ENCODE measurements around the gene TMEM132D. TPM values are rescaled to one million over a fixed set of nuclear protein-coding genes. Genes with fewer than 3 reads are reported as not detected.

The TMEM132D gene
- total RNA-seq, 2 experiments from 2014 or later: not detected

- no peak for DNase-seq (ENCODE audit: low spot score)
- H3K4me1 ChIP-seq (ENCODE audit: insufficient read depth, low read length, poor library complexity, severe bottlenecking): no peaks in the 10 kb centered on the region
- H3K27ac ChIP-seq (ENCODE audit: low read depth, low read length, poor library complexity, severe bottlenecking): no peak overlapping the region
- H3K4me3 ChIP-seq (ENCODE audit: low read depth, low read length, poor library complexity, severe bottlenecking): no peak overlapping the region
- BruUV-seq (replicated peaks): no TSS peak
- no peak overlapping the region for H2AFZ ChIP-seq (ENCODE audit: low read length)
- H3K9me2 ChIP-seq (ENCODE audit: insufficient read depth, low read length): no peaks in the 10 kb centered on the region
- H3K79me2 ChIP-seq (ENCODE audit: insufficient read depth, low read depth, low read length): no peaks in the 10 kb centered on the region
- CTCF ChIA-PET (ENCODE audit: unreplicated experiment): no interaction called here
- POLR2A ChIA-PET: no interaction called here
- H3K9me3 ChIP-seq (ENCODE audit: low read length): no peaks in the 10 kb centered on the region
- no peak for TF ChIP-seq EZH2phosphoT487 (IDR thresholded peaks at IDR 0.05; ENCODE audit: borderline replicate concordance, low read depth, low read length)
- TF ChIP-seq, protein P1, sequence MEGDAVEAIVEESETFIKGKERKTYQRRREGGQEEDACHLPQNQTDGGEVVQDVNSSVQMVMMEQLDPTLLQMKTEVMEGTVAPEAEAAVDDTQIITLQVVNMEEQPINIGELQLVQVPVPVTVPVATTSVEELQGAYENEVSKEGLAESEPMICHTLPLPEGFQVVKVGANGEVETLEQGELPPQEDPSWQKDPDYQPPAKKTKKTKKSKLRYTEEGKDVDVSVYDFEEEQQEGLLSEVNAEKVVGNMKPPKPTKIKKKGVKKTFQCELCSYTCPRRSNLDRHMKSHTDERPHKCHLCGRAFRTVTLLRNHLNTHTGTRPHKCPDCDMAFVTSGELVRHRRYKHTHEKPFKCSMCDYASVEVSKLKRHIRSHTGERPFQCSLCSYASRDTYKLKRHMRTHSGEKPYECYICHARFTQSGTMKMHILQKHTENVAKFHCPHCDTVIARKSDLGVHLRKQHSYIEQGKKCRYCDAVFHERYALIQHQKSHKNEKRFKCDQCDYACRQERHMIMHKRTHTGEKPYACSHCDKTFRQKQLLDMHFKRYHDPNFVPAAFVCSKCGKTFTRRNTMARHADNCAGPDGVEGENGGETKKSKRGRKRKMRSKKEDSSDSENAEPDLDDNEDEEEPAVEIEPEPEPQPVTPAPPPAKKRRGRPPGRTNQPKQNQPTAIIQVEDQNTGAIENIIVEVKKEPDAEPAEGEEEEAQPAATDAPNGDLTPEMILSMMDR (conservative IDR thresholded peaks at IDR 0.05; ENCODE audit: low read length): no peak
- H3K36me3 ChIP-seq (ENCODE audit: insufficient read depth, low read length): no peaks in the 10 kb centered on the region
- H3K4me2 ChIP-seq (ENCODE audit: low read length): no peak overlapping the region
- intact Hi-C loops (cut with micrococcal nuclease; ENCODE audit: unreplicated experiment): no loop called here
- no peaks in the 10 kb centered on the region for H4K20me1 ChIP-seq (ENCODE audit: insufficient read depth, low read length)
Observed at GRCh38 chr12:129629901-129630300, 273.9 kb downstream of the TMEM132D start.

GRCh38 chr12:129622566-129622965 is 281.3 kb downstream of the TMEM132D start:
- Histone ChIP-seq H3K27ac (ENCODE audit: low read depth, low read length, poor library complexity, severe bottlenecking) (no peak overlapping the region), H3K9me2 (ENCODE audit: insufficient read depth, low read length) (no peaks in the 10 kb centered on the region), H4K20me1 (ENCODE audit: insufficient read depth, low read length) (no peaks in the 10 kb centered on the region), H3K79me2 (ENCODE audit: insufficient read depth, low read depth, low read length) (no peaks in the 10 kb centered on the region), H3K36me3 (ENCODE audit: insufficient read depth, low read length) (no peaks in the 10 kb centered on the region), H3K9me3 (ENCODE audit: low read length) (no peaks in the 10 kb centered on the region), H2AFZ (ENCODE audit: low read length) (no peak overlapping the region), H3K4me1 (ENCODE audit: insufficient read depth, low read length, poor library complexity, severe bottlenecking) (no peaks in the 10 kb centered on the region), H3K4me2 (ENCODE audit: low read length) (no peak overlapping the region), H3K4me3 (ENCODE audit: low read depth, low read length, poor library complexity, severe bottlenecking) (no peak overlapping the region)
- CTCF ChIA-PET (ENCODE audit: unreplicated experiment): no interaction called here
- no TSS peak for BruUV-seq (replicated peaks)
- no peak for TF ChIP-seq EZH2phosphoT487 (IDR thresholded peaks at IDR 0.05; ENCODE audit: borderline replicate concordance, low read depth, low read length)
- TF ChIP-seq, protein P1 (conservative IDR thresholded peaks at IDR 0.05; ENCODE audit: low read length): no peak
- POLR2A ChIA-PET: no interaction called here
- intact Hi-C loops (cut with micrococcal nuclease; ENCODE audit: unreplicated experiment): no loop called here
- DNase-seq (ENCODE audit: low spot score): no peak

DNA sequence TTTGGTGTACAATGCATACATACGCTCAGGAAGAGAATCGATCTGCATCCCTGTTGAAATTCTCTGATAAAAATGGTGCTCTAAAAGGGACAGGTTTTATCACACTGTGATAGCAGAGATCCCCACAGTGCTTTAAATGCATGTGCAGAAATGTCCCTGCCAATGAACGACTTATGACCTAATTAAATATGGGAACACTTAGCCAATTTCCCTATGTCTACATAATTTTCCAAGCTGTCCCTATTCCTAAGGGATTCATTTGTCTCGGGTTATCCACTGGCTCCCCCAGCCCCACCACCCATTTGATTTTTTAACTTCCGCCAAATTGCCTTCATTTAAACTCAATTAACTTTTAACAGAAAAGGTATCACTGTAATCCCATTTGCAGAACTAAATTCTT is 284.6 kb downstream of the TMEM132D start:
- H3K4me2 ChIP-seq (ENCODE audit: low read length): no peak overlapping the region
- no peak overlapping the region for H3K27ac ChIP-seq (ENCODE audit: low read depth, low read length, poor library complexity, severe bottlenecking)
- no peak overlapping the region for H2AFZ ChIP-seq (ENCODE audit: low read length)
- ChIA-PET POLR2A (no interaction called here), CTCF (ENCODE audit: unreplicated experiment) (no interaction called here)
- DNase-seq (ENCODE audit: low spot score): no peak
- H3K79me2 ChIP-seq (ENCODE audit: insufficient read depth, low read depth, low read length): no peaks in the 10 kb centered on the region
- BruUV-seq (replicated peaks): no TSS peak
- H3K36me3 ChIP-seq (ENCODE audit: insufficient read depth, low read length): no peaks in the 10 kb centered on the region
- no peaks in the 10 kb centered on the region for H4K20me1 ChIP-seq (ENCODE audit: insufficient read depth, low read length)
- no peaks in the 10 kb centered on the region for H3K9me3 ChIP-seq (ENCODE audit: low read length)
- H3K9me2 ChIP-seq (ENCODE audit: insufficient read depth, low read length): no peaks in the 10 kb centered on the region
- intact Hi-C loops (cut with micrococcal nuclease; ENCODE audit: unreplicated experiment): no loop called here
- H3K4me1 ChIP-seq (ENCODE audit: insufficient read depth, low read length, poor library complexity, severe bottlenecking): no peaks in the 10 kb centered on the region
- no peak overlapping the region for H3K4me3 ChIP-seq (ENCODE audit: low read depth, low read length, poor library complexity, severe bottlenecking)
- no peak for TF ChIP-seq EZH2phosphoT487 (IDR thresholded peaks at IDR 0.05; ENCODE audit: borderline replicate concordance, low read depth, low read length)
- TF ChIP-seq, protein P1 (conservative IDR thresholded peaks at IDR 0.05; ENCODE audit: low read length): no peak

All from OCI-LY7 (cell line).